ENCODE measurements around the gene IL20RB. TPM values are rescaled to one million over a fixed set of nuclear protein-coding genes. Genes with fewer than 3 reads are reported as not detected.

Gene IL20RB
- total RNA-seq, 2 experiments from 2014 or later, result 1.1 to 3.1 TPM

GRCh38 chr3:137026701-137027100 is 68.9 kb downstream of the IL20RB start:
- Histone ChIP-seq H3K36me3 (ENCODE audit: insufficient read depth, low read length) (no peaks in the 10 kb centered on the region), H3K79me2 (ENCODE audit: insufficient read depth, low read depth, low read length) (no peaks in the 10 kb centered on the region), H3K4me2 (ENCODE audit: low read length) (no peak overlapping the region), H3K4me3 (ENCODE audit: low read depth, low read length, poor library complexity, severe bottlenecking) (no peak overlapping the region), H3K9me2 (ENCODE audit: insufficient read depth, low read length) (no peaks in the 10 kb centered on the region), H3K9me3 (ENCODE audit: low read length) (no peaks in the 10 kb centered on the region), H3K4me1 (ENCODE audit: insufficient read depth, low read length, poor library complexity, severe bottlenecking) (no peaks in the 10 kb centered on the region), H3K27ac (ENCODE audit: low read depth, low read length, poor library complexity, severe bottlenecking) (no peak overlapping the region), H4K20me1 (ENCODE audit: insufficient read depth, low read length) (no peaks in the 10 kb centered on the region), H2AFZ (ENCODE audit: low read length) (no peak overlapping the region)
- POLR2A ChIA-PET, result no interaction called here
- intact Hi-C loops (cut with micrococcal nuclease; ENCODE audit: unreplicated experiment), result loop anchor here (5.0 kb wide), 1 partner anchor 954 kb away; no protein-coding TSS in a partner anchor
- BruUV-seq (replicated peaks), result no TSS peak
- no peak for TF ChIP-seq EZH2phosphoT487 (IDR thresholded peaks at IDR 0.05; ENCODE audit: borderline replicate concordance, low read depth, low read length)
- TF ChIP-seq, protein P1, sequence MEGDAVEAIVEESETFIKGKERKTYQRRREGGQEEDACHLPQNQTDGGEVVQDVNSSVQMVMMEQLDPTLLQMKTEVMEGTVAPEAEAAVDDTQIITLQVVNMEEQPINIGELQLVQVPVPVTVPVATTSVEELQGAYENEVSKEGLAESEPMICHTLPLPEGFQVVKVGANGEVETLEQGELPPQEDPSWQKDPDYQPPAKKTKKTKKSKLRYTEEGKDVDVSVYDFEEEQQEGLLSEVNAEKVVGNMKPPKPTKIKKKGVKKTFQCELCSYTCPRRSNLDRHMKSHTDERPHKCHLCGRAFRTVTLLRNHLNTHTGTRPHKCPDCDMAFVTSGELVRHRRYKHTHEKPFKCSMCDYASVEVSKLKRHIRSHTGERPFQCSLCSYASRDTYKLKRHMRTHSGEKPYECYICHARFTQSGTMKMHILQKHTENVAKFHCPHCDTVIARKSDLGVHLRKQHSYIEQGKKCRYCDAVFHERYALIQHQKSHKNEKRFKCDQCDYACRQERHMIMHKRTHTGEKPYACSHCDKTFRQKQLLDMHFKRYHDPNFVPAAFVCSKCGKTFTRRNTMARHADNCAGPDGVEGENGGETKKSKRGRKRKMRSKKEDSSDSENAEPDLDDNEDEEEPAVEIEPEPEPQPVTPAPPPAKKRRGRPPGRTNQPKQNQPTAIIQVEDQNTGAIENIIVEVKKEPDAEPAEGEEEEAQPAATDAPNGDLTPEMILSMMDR (conservative IDR thresholded peaks at IDR 0.05; ENCODE audit: low read length), result no peak
- CTCF ChIA-PET (ENCODE audit: unreplicated experiment), result no interaction called here
- no peak for DNase-seq (ENCODE audit: low spot score)

DNA sequence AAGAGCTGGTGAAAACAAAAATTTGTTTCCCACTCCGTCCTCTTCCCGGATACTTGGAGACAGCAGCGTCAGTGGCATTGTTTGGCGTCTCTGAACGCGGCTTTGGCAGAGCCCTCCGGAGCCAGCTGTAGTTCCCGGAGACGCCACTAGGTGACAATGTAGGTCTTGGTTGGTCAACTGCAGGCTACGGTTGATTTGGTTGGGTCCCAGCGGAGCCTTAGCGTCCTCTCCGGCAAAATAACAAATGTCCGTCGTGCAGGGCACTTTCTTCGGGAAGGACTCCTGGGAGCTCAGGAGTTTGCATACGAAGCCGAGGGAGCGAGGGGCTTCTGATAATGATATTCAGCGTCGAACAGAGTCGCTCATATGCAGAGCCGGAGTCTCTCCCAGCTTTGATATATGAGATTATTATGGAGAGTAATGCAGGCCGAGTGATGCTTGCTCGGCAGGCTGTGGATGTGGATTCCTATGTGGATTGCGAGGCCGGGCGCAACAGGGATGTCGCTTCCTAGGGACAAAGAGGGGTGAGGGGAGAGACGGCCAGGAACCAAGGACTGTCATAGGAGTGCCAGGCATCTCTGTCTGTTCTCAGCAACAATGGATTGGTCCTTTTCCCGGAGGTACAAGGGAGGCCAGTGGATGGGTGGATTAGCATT is 74.8 kb downstream of the IL20RB start:
- POLR2A ChIA-PET, result interaction anchor here (0.5 kb wide), 1 partner anchor 1211 kb away, joined by 3 read pairs; no protein-coding TSS in a partner anchor
- Histone ChIP-seq H3K36me3 (ENCODE audit: insufficient read depth, low read length) (no peaks in the 10 kb centered on the region), H2AFZ (ENCODE audit: low read length) (peak overlapping the region; percentile 92), H4K20me1 (ENCODE audit: insufficient read depth, low read length) (no peaks in the 10 kb centered on the region), H3K79me2 (ENCODE audit: insufficient read depth, low read depth, low read length) (no peaks in the 10 kb centered on the region), H3K4me1 (ENCODE audit: insufficient read depth, low read length, poor library complexity, severe bottlenecking) (no peaks in the 10 kb centered on the region), H3K9me2 (ENCODE audit: insufficient read depth, low read length) (no peaks in the 10 kb centered on the region), H3K27ac (ENCODE audit: low read depth, low read length, poor library complexity, severe bottlenecking) (no peak overlapping the region), H3K4me2 (ENCODE audit: low read length) (peak overlapping the region; percentile 48; the same call in 1 of the 2 replicates), H3K9me3 (ENCODE audit: low read length) (no peaks in the 10 kb centered on the region), H3K4me3 (ENCODE audit: low read depth, low read length, poor library complexity, severe bottlenecking) (no peak overlapping the region)
- CTCF ChIA-PET (ENCODE audit: unreplicated experiment), result no interaction called here
- peak; percentile 69 for DNase-seq (ENCODE audit: low spot score)
- intact Hi-C loops (cut with micrococcal nuclease; ENCODE audit: unreplicated experiment), result no loop called here
- TF ChIP-seq, protein P1 (conservative IDR thresholded peaks at IDR 0.05; ENCODE audit: low read length), result peak; percentile 93
- no peak for TF ChIP-seq EZH2phosphoT487 (IDR thresholded peaks at IDR 0.05; ENCODE audit: borderline replicate concordance, low read depth, low read length)
- BruUV-seq (replicated peaks), result no TSS peak

GRCh38 chr3:137035631-137036030 is 77.8 kb downstream of the IL20RB start:
- no peak overlapping the region for H3K4me2 ChIP-seq (ENCODE audit: low read length)
- no TSS peak for BruUV-seq (replicated peaks)
- intact Hi-C loops (cut with micrococcal nuclease; ENCODE audit: unreplicated experiment), result no loop called here
- no peaks in the 10 kb centered on the region for H4K20me1 ChIP-seq (ENCODE audit: insufficient read depth, low read length)
- no peak overlapping the region for H2AFZ ChIP-seq (ENCODE audit: low read length)
- no peak overlapping the region for H3K27ac ChIP-seq (ENCODE audit: low read depth, low read length, poor library complexity, severe bottlenecking)
- CTCF ChIA-PET (ENCODE audit: unreplicated experiment), result no interaction called here
- H3K4me1 ChIP-seq (ENCODE audit: insufficient read depth, low read length, poor library complexity, severe bottlenecking), result no peaks in the 10 kb centered on the region
- POLR2A ChIA-PET, result interaction anchor here (0.6 kb wide), 1 partner anchor 993 kb away, joined by 3 read pairs; no protein-coding TSS in a partner anchor
- no peak overlapping the region for H3K4me3 ChIP-seq (ENCODE audit: low read depth, low read length, poor library complexity, severe bottlenecking)
- TF ChIP-seq, protein P1 (conservative IDR thresholded peaks at IDR 0.05; ENCODE audit: low read length), result peak; percentile 67
- no peak for TF ChIP-seq EZH2phosphoT487 (IDR thresholded peaks at IDR 0.05; ENCODE audit: borderline replicate concordance, low read depth, low read length)
- peak; percentile 34 for DNase-seq (ENCODE audit: low spot score)
- H3K36me3 ChIP-seq (ENCODE audit: insufficient read depth, low read length), result no peaks in the 10 kb centered on the region
- no peaks in the 10 kb centered on the region for H3K9me2 ChIP-seq (ENCODE audit: insufficient read depth, low read length)
- H3K9me3 ChIP-seq (ENCODE audit: low read length), result no peaks in the 10 kb centered on the region
- H3K79me2 ChIP-seq (ENCODE audit: insufficient read depth, low read depth, low read length), result no peaks in the 10 kb centered on the region

Data from OCI-LY7 (cell line).